ENCODE data around the gene NDUFS6. TPM values are rescaled to one million over a fixed set of nuclear protein-coding genes. Genes with fewer than 3 reads are reported as not detected.
"Not testable (repeated sequence)": the region's sequence is repeated elsewhere in the genome, so short reads cannot be mapped to it uniquely, and the experiment has no call there.

The NDUFS6 gene
- total RNA-seq, 1 donor from 2014 or later: 37.6 TPM

DNA sequence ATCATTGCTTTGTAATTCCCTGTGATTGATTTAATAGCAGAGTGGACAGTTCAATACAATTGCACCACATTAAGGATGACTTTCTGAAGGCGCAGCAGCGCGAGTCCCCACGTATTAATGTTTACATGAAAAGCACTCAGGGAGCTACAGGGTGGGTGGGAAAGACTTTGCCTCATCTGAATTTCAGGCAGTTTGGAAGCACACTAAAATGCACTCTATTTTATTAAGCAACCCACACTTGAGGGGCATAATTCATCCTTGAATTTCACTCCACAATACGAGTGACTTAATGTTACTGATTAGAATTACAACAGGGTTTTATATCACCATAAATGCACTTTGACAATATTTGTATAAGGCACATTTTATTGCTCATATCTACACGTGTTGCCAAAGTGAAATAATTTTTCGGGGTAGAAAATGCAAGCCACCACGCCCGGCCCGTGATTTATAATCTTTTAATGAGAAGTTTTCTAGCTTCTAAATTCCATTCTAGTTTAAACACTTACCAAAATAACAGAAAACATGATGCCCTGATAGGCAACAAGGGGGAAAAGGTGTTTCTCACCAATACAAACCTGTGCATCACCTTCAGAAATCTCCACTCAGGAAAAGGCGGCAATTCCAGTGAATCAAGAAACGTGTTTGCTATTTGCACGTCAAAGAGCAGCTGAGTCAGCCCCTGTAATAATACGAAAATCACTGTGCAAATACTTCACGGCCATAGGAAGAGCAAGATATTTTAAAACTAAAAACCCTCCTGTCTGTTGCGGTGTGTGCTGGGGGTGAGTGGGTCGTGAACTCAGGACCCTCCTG, 41.0 kb downstream of the NDUFS6 start:
- Mint-ChIP-seq H3K9me3 (ENCODE audit: unreplicated experiment) (no peaks in the 10 kb centered on the region), H3K27me3 (ENCODE audit: low read depth, unreplicated experiment) (peaks cover 33% of the 10 kb centered on the region), H3K27ac (ENCODE audit: unreplicated experiment) (no peak overlapping the region), H3K4me1 (ENCODE audit: low read depth, unreplicated experiment) (no peaks in the 10 kb centered on the region), H3K4me3 (ENCODE audit: unreplicated experiment) (no peak overlapping the region), H3K36me3 (ENCODE audit: low read depth, unreplicated experiment) (no peaks in the 10 kb centered on the region)
- peaks cover 2% of the 10 kb centered on the region for H3K27me3 ChIP-seq (ENCODE audit: insufficient read depth, low read length)
- H3K36me3 ChIP-seq (ENCODE audit: insufficient read depth, low read length): no peaks in the 10 kb centered on the region
- DNase-seq (ENCODE audit: low read depth) (no peak), FAIRE-seq (no peak)
- H3K79me2 ChIP-seq (ENCODE audit: insufficient read depth, low read length): no peaks in the 10 kb centered on the region
- H3K27ac ChIP-seq (ENCODE audit: low read depth, low read length): no peak overlapping the region
- no peak overlapping the region for H3K9ac ChIP-seq (ENCODE audit: low read length)
- H3K4me1 ChIP-seq (ENCODE audit: insufficient read depth, low read length): no peaks in the 10 kb centered on the region
- H3K4me2 ChIP-seq (ENCODE audit: low read length): no peak overlapping the region
- H3K4me3 ChIP-seq (ENCODE audit: insufficient read depth, low read depth, low read length): no peak overlapping the region
- no peak overlapping the region for H2AFZ ChIP-seq (ENCODE audit: low read depth, low read length)
- no peaks in the 10 kb centered on the region for H3K9me3 ChIP-seq (ENCODE audit: insufficient read depth, low read depth, low read length)
- TF ChIP-seq, protein P1, sequence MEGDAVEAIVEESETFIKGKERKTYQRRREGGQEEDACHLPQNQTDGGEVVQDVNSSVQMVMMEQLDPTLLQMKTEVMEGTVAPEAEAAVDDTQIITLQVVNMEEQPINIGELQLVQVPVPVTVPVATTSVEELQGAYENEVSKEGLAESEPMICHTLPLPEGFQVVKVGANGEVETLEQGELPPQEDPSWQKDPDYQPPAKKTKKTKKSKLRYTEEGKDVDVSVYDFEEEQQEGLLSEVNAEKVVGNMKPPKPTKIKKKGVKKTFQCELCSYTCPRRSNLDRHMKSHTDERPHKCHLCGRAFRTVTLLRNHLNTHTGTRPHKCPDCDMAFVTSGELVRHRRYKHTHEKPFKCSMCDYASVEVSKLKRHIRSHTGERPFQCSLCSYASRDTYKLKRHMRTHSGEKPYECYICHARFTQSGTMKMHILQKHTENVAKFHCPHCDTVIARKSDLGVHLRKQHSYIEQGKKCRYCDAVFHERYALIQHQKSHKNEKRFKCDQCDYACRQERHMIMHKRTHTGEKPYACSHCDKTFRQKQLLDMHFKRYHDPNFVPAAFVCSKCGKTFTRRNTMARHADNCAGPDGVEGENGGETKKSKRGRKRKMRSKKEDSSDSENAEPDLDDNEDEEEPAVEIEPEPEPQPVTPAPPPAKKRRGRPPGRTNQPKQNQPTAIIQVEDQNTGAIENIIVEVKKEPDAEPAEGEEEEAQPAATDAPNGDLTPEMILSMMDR (IDR thresholded peaks at IDR 0.05; ENCODE audit: insufficient read depth, low read depth, low read length): no peak
- TF ChIP-seq EZH2 (IDR thresholded peaks at IDR 0.05; ENCODE audit: insufficient read depth, low read length): no peak
- H4K20me1 ChIP-seq (ENCODE audit: insufficient read depth, low read length): no peaks in the 10 kb centered on the region

- H3K27ac ChIP-seq (ENCODE audit: low read depth, low read length); H3K36me3 ChIP-seq (ENCODE audit: insufficient read depth, low read length); H3K4me3 Mint-ChIP-seq (ENCODE audit: unreplicated experiment); H3K4me1 ChIP-seq (ENCODE audit: insufficient read depth, low read length); DNase-seq (ENCODE audit: low read depth); H3K4me3 ChIP-seq (ENCODE audit: insufficient read depth, low read depth, low read length); H3K9me3 Mint-ChIP-seq (ENCODE audit: unreplicated experiment); H3K27me3 ChIP-seq (ENCODE audit: insufficient read depth, low read length); H3K27ac Mint-ChIP-seq (ENCODE audit: unreplicated experiment); FAIRE-seq; H3K79me2 ChIP-seq (ENCODE audit: insufficient read depth, low read length); H3K9ac ChIP-seq (ENCODE audit: low read length); H4K20me1 ChIP-seq (ENCODE audit: insufficient read depth, low read length); H2AFZ ChIP-seq (ENCODE audit: low read depth, low read length); H3K4me2 ChIP-seq (ENCODE audit: low read length); H3K9me3 ChIP-seq (ENCODE audit: insufficient read depth, low read depth, low read length); H3K4me1 Mint-ChIP-seq (ENCODE audit: low read depth, unreplicated experiment); H3K36me3 Mint-ChIP-seq (ENCODE audit: low read depth, unreplicated experiment): not testable (repeated sequence)
- peaks cover 39% of the 10 kb centered on the region for H3K27me3 Mint-ChIP-seq (ENCODE audit: low read depth, unreplicated experiment)
Measured at GRCh38 chr5:1843761-1844160, 42.6 kb downstream of the NDUFS6 start.

DNA sequence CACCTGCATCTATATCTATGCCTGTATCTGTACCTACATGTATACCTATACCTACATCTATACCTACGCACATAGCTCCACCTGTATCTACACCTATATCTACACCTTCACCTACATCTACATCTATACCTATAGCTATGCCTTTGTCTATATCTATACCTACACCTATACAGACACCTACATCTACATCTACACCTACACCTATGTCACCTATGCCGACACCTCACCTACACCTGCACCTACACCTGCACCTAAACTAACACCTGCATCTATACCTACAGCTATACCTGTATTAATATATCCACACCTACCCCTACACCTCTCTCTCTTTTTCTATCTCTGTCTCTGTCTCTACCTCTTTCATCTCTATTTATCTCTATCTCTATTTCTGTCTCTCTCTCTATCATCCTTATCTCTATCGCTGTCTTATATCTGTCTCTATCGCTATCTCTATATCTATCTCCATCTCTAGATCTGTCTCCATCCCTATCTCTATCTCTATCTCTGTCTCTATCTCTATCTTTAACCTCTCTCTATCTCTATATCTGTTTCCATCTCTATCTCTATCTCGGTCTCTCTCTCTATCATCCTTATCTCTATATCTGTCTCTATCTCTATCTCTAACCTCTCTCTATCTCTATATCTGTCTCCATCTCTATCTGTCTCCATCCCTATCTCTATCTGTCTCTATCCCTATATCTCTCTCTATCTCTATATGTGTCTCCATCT, 43.7 kb downstream of the NDUFS6 start:
- Mint-ChIP-seq H3K36me3 (ENCODE audit: low read depth, unreplicated experiment) (no peaks in the 10 kb centered on the region), H3K4me1 (ENCODE audit: low read depth, unreplicated experiment) (no peaks in the 10 kb centered on the region), H3K27ac (ENCODE audit: unreplicated experiment) (no peak overlapping the region), H3K27me3 (ENCODE audit: low read depth, unreplicated experiment) (peaks cover 39% of the 10 kb centered on the region), H3K9me3 (ENCODE audit: unreplicated experiment) (peaks cover 5% of the 10 kb centered on the region), H3K4me3 (ENCODE audit: unreplicated experiment) (no peak overlapping the region)
- FAIRE-seq (no peak), DNase-seq (ENCODE audit: low read depth) (no peak)
- no peak overlapping the region for H2AFZ ChIP-seq (ENCODE audit: low read depth, low read length)
- H3K4me2 ChIP-seq (ENCODE audit: low read length): no peak overlapping the region
- H4K20me1 ChIP-seq (ENCODE audit: insufficient read depth, low read length): no peaks in the 10 kb centered on the region
- H3K4me3 ChIP-seq (ENCODE audit: insufficient read depth, low read depth, low read length): no peak overlapping the region
- no peaks in the 10 kb centered on the region for H3K79me2 ChIP-seq (ENCODE audit: insufficient read depth, low read length)
- TF ChIP-seq EZH2 (IDR thresholded peaks at IDR 0.05; ENCODE audit: insufficient read depth, low read length): no peak
- TF ChIP-seq, protein P1 (IDR thresholded peaks at IDR 0.05; ENCODE audit: insufficient read depth, low read depth, low read length): no peak
- H3K27ac ChIP-seq (ENCODE audit: low read depth, low read length): no peak overlapping the region
- H3K4me1 ChIP-seq (ENCODE audit: insufficient read depth, low read length): no peaks in the 10 kb centered on the region
- peaks cover 7% of the 10 kb centered on the region for H3K27me3 ChIP-seq (ENCODE audit: insufficient read depth, low read length)
- no peaks in the 10 kb centered on the region for H3K36me3 ChIP-seq (ENCODE audit: insufficient read depth, low read length)
- no peak overlapping the region for H3K9ac ChIP-seq (ENCODE audit: low read length)
- no peaks in the 10 kb centered on the region for H3K9me3 ChIP-seq (ENCODE audit: insufficient read depth, low read depth, low read length)

Measured in astrocyte (in vitro differentiated cells and primary cell).